ENCODE results near the gene KCNQ1.

DNA sequence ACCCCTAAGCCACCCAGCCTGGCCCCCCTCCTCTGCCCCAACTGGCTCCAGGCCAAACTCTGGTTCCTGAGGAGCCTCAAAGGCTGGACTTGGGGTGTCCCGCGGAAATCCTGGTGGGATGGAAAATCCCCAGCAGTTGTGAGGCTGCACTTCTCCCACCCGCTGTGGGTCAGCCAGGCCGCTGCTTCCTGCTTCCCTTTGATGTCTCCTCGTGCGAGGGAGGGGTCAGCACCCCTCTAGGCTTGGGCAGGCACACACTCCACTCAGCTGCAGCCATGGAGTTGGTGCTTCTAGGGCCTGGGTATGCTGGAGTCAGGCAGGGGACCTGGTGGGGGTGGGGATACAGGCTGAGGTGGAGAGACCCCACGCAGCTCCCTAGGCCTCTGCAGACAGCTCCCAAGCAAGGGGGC, 243.0 kb downstream of the KCNQ1 start:
- TF ChIP-seq POLR2AphosphoS5 (IDR thresholded peaks at IDR 0.05; ENCODE audit: low read depth) (no peak), CREB1 (CRISPR knock-in tag; IDR thresholded peaks at IDR 0.05; ENCODE audit: low read depth) (no peak), EZH2 (IDR thresholded peaks at IDR 0.05; ENCODE audit: low read depth, unreplicated experiment) (no peak), EZH2phosphoT487 (IDR thresholded peaks at IDR 0.05; ENCODE audit: unreplicated experiment) (no peak), JUNB (IDR thresholded peaks at IDR 0.05; ENCODE audit: unreplicated experiment) (no peak), NANOG (IDR thresholded peaks at IDR 0.05; ENCODE audit: borderline replicate concordance) (no peak)
- TF ChIP-seq, protein P1, sequence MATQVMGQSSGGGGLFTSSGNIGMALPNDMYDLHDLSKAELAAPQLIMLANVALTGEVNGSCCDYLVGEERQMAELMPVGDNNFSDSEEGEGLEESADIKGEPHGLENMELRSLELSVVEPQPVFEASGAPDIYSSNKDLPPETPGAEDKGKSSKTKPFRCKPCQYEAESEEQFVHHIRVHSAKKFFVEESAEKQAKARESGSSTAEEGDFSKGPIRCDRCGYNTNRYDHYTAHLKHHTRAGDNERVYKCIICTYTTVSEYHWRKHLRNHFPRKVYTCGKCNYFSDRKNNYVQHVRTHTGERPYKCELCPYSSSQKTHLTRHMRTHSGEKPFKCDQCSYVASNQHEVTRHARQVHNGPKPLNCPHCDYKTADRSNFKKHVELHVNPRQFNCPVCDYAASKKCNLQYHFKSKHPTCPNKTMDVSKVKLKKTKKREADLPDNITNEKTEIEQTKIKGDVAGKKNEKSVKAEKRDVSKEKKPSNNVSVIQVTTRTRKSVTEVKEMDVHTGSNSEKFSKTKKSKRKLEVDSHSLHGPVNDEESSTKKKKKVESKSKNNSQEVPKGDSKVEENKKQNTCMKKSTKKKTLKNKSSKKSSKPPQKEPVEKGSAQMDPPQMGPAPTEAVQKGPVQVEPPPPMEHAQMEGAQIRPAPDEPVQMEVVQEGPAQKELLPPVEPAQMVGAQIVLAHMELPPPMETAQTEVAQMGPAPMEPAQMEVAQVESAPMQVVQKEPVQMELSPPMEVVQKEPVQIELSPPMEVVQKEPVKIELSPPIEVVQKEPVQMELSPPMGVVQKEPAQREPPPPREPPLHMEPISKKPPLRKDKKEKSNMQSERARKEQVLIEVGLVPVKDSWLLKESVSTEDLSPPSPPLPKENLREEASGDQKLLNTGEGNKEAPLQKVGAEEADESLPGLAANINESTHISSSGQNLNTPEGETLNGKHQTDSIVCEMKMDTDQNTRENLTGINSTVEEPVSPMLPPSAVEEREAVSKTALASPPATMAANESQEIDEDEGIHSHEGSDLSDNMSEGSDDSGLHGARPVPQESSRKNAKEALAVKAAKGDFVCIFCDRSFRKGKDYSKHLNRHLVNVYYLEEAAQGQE (IDR thresholded peaks at IDR 0.05; ENCODE audit: unreplicated experiment): no peak
- TF ChIP-seq, protein P2, sequence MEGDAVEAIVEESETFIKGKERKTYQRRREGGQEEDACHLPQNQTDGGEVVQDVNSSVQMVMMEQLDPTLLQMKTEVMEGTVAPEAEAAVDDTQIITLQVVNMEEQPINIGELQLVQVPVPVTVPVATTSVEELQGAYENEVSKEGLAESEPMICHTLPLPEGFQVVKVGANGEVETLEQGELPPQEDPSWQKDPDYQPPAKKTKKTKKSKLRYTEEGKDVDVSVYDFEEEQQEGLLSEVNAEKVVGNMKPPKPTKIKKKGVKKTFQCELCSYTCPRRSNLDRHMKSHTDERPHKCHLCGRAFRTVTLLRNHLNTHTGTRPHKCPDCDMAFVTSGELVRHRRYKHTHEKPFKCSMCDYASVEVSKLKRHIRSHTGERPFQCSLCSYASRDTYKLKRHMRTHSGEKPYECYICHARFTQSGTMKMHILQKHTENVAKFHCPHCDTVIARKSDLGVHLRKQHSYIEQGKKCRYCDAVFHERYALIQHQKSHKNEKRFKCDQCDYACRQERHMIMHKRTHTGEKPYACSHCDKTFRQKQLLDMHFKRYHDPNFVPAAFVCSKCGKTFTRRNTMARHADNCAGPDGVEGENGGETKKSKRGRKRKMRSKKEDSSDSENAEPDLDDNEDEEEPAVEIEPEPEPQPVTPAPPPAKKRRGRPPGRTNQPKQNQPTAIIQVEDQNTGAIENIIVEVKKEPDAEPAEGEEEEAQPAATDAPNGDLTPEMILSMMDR (conservative IDR thresholded peaks at IDR 0.05; ENCODE audit: low read depth in 2 of 2): no peak
- TF ChIP-seq, protein P3, sequence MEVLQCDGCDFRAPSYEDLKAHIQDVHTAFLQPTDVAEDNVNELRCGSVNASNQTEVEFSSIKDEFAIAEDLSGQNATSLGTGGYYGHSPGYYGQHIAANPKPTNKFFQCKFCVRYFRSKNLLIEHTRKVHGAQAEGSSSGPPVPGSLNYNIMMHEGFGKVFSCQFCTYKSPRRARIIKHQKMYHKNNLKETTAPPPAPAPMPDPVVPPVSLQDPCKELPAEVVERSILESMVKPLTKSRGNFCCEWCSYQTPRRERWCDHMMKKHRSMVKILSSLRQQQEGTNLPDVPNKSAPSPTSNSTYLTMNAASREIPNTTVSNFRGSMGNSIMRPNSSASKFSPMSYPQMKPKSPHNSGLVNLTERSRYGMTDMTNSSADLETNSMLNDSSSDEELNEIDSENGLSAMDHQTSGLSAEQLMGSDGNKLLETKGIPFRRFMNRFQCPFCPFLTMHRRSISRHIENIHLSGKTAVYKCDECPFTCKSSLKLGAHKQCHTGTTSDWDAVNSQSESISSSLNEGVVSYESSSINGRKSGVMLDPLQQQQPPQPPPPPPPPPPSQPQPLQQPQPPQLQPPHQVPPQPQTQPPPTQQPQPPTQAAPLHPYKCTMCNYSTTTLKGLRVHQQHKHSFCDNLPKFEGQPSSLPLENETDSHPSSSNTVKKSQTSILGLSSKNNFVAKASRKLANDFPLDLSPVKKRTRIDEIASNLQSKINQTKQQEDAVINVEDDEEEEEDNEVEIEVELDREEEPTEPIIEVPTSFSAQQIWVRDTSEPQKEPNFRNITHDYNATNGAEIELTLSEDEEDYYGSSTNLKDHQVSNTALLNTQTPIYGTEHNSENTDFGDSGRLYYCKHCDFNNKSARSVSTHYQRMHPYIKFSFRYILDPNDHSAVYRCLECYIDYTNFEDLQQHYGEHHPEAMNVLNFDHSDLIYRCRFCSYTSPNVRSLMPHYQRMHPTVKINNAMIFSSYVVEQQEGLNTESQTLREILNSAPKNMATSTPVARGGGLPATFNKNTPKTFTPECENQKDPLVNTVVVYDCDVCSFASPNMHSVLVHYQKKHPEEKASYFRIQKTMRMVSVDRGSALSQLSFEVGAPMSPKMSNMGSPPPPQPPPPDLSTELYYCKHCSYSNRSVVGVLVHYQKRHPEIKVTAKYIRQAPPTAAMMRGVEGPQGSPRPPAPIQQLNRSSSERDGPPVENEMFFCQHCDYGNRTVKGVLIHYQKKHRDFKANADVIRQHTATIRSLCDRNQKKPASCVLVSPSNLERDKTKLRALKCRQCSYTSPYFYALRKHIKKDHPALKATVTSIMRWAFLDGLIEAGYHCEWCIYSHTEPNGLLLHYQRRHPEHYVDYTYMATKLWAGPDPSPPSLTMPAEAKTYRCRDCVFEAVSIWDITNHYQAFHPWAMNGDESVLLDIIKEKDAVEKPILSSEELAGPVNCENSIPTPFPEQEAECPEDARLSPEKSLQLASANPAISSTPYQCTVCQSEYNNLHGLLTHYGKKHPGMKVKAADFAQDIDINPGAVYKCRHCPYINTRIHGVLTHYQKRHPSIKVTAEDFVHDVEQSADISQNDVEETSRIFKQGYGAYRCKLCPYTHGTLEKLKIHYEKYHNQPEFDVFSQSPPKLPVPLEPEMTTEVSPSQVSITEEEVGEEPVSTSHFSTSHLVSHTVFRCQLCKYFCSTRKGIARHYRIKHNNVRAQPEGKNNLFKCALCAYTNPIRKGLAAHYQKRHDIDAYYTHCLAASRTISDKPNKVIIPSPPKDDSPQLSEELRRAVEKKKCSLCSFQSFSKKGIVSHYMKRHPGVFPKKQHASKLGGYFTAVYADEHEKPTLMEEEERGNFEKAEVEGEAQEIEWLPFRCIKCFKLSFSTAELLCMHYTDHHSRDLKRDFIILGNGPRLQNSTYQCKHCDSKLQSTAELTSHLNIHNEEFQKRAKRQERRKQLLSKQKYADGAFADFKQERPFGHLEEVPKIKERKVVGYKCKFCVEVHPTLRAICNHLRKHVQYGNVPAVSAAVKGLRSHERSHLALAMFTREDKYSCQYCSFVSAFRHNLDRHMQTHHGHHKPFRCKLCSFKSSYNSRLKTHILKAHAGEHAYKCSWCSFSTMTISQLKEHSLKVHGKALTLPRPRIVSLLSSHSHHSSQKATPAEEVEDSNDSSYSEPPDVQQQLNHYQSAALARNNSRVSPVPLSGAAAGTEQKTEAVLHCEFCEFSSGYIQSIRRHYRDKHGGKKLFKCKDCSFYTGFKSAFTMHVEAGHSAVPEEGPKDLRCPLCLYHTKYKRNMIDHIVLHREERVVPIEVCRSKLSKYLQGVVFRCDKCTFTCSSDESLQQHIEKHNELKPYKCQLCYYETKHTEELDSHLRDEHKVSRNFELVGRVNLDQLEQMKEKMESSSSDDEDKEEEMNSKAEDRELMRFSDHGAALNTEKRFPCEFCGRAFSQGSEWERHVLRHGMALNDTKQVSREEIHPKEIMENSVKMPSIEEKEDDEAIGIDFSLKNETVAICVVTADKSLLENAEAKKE (CRISPR knock-in tag; IDR thresholded peaks at IDR 0.05): no peak
- TF ChIP-seq, protein P4, sequence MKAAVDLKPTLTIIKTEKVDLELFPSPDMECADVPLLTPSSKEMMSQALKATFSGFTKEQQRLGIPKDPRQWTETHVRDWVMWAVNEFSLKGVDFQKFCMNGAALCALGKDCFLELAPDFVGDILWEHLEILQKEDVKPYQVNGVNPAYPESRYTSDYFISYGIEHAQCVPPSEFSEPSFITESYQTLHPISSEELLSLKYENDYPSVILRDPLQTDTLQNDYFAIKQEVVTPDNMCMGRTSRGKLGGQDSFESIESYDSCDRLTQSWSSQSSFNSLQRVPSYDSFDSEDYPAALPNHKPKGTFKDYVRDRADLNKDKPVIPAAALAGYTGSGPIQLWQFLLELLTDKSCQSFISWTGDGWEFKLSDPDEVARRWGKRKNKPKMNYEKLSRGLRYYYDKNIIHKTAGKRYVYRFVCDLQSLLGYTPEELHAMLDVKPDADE (IDR thresholded peaks at IDR 0.05): no peak

All from GM23338 (cell line).